ENCODE results near the gene LMO7. TPM values are rescaled to one million over a fixed set of nuclear protein-coding genes. Genes with fewer than 3 reads are reported as not detected.

Gene LMO7
- total RNA-seq, 3 donors from 2014 or later, result 11.0 to 71.3 (median 32.8) TPM

DNA sequence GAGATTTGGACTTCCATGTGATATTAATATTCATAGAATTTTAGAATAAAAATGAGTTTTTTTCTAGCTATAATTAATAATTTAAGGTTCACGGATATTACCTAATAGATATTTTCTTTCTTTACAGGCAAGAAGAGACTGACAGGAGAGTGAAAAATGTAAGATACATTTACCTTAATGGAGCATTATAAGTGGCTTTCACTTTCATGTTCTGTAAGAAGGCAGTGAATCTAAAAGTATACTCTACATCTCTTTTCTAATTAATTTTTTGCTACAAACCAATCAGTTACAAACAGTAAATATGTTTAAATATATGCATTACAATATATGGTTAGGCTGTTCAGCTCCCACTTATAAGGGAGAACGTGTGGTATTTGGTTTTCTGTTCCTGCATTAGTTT lies 159.1 kb downstream of the LMO7 start:
- TF ChIP-seq POLR2A (IDR thresholded peaks at IDR 0.05), result no peak
- TF ChIP-seq POLR2AphosphoS5 (IDR thresholded peaks at IDR 0.05), result no peak
- TF ChIP-seq CTCF (IDR thresholded peaks at IDR 0.05), result no peak
- no peaks in the 10 kb centered on the region for H3K4me1 ChIP-seq
- intact Hi-C loops (cut with DNase I; ENCODE audit: low total_unique reads), result no loop called here
- H3K27ac ChIP-seq, result no peak overlapping the region
- DNase-seq (ENCODE audit: low spot score in 2 of 2), result no peak
- no peak overlapping the region for H3K4me3 ChIP-seq
- no peaks in the 10 kb centered on the region for H3K36me3 ChIP-seq
- no peaks in the 10 kb centered on the region for H3K27me3 ChIP-seq
- no peaks in the 10 kb centered on the region for H3K9me3 ChIP-seq

DNA sequence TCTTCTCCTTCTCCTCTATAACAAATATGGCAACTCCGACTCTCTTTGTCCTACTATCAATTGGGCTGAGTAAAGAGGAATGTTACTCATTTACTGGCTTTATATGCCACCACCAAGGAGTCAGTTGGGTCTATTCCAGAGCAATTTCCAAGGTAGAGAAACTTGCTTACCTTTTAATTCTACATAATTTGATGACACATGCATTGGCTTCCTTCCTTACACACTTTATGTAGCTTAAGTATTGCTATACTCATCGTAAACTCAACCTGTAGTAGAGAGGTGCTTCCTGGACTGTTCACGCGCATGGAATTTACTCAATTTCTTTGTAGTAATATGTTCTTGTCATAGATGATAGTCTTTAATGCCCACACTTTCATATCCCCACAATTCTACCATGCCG lies 160.7 kb downstream of the LMO7 start:
- no peaks in the 10 kb centered on the region for H3K4me1 ChIP-seq
- DNase-seq (ENCODE audit: low spot score in 2 of 2), result no peak
- no peak for TF ChIP-seq POLR2A (IDR thresholded peaks at IDR 0.05)
- TF ChIP-seq CTCF (IDR thresholded peaks at IDR 0.05), result no peak
- TF ChIP-seq POLR2AphosphoS5 (IDR thresholded peaks at IDR 0.05), result no peak
- no peaks in the 10 kb centered on the region for H3K9me3 ChIP-seq
- no peak overlapping the region for H3K4me3 ChIP-seq
- H3K27me3 ChIP-seq, result no peaks in the 10 kb centered on the region
- H3K27ac ChIP-seq, result no peak overlapping the region
- H3K36me3 ChIP-seq, result no peaks in the 10 kb centered on the region
- intact Hi-C loops (cut with DNase I; ENCODE audit: low total_unique reads), result no loop called here

GRCh38 chr13:75797239-75797638 lies 161.1 kb downstream of the LMO7 start:
- no peak overlapping the region for H3K27ac ChIP-seq
- H3K36me3 ChIP-seq, result no peaks in the 10 kb centered on the region
- TF ChIP-seq POLR2AphosphoS5 (IDR thresholded peaks at IDR 0.05) (no peak), CTCF (IDR thresholded peaks at IDR 0.05) (no peak), POLR2A (IDR thresholded peaks at IDR 0.05) (no peak)
- no peaks in the 10 kb centered on the region for H3K27me3 ChIP-seq
- intact Hi-C loops (cut with DNase I; ENCODE audit: low total_unique reads), result no loop called here
- no peak overlapping the region for H3K4me3 ChIP-seq
- no peaks in the 10 kb centered on the region for H3K9me3 ChIP-seq
- no peak for DNase-seq (ENCODE audit: low spot score in 2 of 2)
- H3K4me1 ChIP-seq, result no peaks in the 10 kb centered on the region

DNA sequence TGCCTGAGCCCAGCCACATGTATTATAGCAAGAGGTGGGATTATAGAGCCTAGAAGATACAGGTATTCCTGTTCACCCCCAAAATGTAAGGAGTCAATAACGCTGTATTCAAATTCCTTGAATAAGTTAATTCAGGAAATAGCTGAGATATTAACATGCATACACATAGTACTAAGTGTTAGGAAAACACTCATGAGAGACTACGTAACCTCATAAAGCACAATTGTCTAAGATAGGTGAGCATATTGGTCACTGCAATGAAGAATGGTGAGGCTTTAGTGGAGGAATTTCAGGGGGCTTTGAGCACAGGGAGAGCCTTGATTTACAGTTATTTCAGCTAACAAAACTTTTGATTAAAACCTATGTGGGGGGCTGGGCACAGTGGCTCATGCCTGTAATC lies 161.6 kb downstream of the LMO7 start:
- Histone ChIP-seq H3K4me1 (no peaks in the 10 kb centered on the region), H3K9me3 (no peaks in the 10 kb centered on the region), H3K36me3 (no peaks in the 10 kb centered on the region), H3K4me3 (no peak overlapping the region), H3K27me3 (no peaks in the 10 kb centered on the region), H3K27ac (no peak overlapping the region)
- TF ChIP-seq POLR2A (IDR thresholded peaks at IDR 0.05) (no peak), CTCF (IDR thresholded peaks at IDR 0.05) (no peak), POLR2AphosphoS5 (IDR thresholded peaks at IDR 0.05) (no peak)
- no peak for DNase-seq (ENCODE audit: low spot score in 2 of 2)
- intact Hi-C loops (cut with DNase I; ENCODE audit: low total_unique reads), result no loop called here

DNA sequence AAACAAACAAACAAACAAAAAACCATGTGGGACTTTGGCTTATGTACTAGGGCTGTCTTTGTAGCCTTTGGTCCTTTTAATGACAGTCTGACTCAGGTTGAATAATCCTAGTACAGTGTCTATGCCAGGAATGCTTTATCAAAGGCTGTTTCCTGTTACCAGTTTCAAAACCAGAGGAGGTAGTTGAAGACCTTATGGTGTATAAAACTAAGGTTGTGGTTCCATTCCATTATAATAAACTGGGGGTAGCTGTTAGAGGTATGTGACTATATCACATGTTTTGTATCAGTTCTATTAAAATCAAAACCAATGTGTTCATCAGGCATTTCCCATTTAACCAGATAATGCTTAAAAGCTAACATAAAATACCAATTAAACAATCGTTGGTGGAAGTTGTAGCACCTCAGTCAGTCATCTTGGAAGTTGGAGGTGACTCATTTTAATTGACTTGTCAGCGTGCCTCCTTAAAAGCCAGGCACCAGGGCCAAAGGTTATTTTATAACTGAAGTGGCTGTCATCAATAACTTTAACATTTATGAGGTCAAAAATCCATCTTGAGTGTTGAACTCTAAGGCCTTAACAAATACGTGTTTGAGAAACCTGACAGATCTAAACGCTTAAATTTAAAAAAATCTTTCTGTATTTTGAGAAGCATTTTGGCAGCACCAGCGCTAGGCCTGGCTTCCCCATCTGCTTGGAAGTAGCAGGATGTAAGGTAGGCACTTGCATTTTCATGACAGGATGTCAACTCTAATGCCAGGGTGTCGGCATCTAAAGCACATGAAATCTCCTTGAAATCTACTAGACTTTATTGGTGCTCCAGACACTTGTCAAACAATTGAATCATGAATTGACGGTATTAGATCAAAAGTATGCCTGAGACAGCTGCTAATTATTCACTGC lies 162.5 kb downstream of the LMO7 start:
- Histone ChIP-seq H3K36me3 (no peaks in the 10 kb centered on the region), H3K27me3 (no peaks in the 10 kb centered on the region), H3K4me1 (no peaks in the 10 kb centered on the region), H3K4me3 (no peak overlapping the region), H3K27ac (no peak overlapping the region), H3K9me3 (no peaks in the 10 kb centered on the region)
- intact Hi-C loops (cut with DNase I; ENCODE audit: low total_unique reads), result no loop called here
- no peak for DNase-seq (ENCODE audit: low spot score in 2 of 2)
- TF ChIP-seq POLR2A (IDR thresholded peaks at IDR 0.05) (no peak), CTCF (IDR thresholded peaks at IDR 0.05) (no peak), POLR2AphosphoS5 (IDR thresholded peaks at IDR 0.05) (no peak)

All from breast epithelium (tissue), 4 donors.